COLO668 (cell line): ENCODE data around the gene MGLL.
"Not testable (repeated sequence)": the region's sequence is repeated elsewhere in the genome, so short reads cannot be mapped to it uniquely, and the experiment has no call there.

ENCODE experiments used
- DNase-seq: peaks from one replicate; lab custom pipeline; 2025; ENCODE audit not compliant: unreplicated experiment; lab: John Stamatoyannopoulos, UW

MGLL gene

DNA sequence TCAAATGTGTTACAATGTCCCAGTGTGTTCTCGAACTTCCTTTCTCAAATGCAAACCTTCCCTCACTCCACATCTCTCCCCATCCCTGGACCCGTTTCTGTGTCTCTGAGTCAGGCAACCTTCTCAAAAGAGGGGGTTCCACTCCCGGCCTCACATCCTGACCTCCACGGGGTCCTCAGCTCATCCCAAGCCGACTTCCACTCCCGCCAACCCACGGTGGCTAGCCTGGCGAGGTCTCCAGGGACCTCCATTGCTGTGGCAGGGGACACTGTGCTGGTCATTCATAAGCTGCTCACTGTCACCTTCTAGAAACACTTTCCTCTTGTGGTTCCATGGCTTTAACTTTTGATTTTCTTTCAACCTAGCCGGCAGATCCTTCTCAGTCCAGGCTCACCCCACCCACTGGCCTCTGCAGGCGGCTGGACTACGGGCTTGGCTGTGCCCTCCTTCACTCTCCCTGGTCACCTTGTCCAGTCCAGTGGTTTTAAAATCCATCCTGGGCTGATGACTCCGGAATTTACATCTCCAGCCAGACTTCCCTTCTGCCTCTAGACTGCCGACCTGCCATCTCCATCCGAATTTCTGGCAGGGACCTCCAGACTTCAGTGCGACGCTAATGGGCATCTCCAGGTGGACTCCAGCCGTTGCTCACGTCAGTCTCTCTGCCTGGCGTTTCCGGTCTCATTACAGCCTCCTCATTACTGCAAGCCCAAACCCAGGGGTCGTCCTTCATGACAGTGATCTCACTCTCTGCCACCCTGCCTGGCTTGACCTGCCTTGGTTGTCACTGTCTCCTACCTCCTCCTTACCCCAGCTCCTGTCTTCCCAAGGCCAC, 129.6 kb downstream of the MGLL start:
- DNase-seq = no peak

GRCh38 chr3:127691974-127692373, 130.3 kb downstream of the MGLL start:
- no peak for DNase-seq

DNA sequence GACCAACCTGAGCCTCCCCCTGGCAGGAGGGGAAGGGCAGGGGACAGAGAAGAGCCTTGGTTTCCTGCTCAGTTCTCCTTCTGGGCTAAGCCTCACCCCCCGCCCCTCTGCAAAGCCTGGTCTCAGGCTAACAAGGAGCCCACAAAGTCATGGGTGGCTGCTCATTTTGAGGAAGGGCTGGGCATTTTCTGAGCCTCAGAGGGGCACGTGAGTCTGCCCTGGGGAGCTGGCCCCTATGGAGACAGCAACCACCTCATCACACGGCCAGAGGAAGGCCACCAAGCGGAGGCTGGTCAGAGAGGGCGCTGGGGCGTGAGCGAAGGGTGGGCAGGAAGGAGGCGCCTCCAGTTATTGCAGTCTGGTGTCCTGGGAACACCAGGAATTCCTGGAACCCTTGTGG, 130.8 kb downstream of the MGLL start:
- DNase-seq = no peak

- peak; percentile 13 for DNase-seq
These were observed 131.4 kb downstream of the MGLL start for GRCh38 chr3:127690823-127691452.

DNA sequence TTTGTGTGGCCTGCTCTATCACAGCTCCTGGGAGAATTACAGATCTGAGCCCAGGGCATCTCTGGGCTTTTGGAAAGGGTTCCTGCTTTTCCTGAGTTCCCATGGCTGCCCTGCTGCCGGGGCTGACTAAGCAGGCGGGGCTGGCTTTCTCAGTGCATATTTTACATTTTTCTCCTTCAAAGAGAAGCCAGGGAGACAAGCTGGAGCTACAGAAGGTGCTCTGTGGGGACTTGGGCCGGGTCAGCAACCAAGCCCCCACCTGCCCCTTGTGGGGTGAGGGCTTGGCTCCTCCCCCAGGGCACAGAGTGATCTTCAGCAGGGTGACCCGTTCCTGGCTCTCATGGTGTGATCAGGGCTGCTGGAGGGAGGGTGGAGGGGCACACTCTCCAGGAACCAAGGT, 132.2 kb downstream of the MGLL start:
- no peak for DNase-seq

GRCh38 chr3:127689266-127689860, 133.0 kb downstream of the MGLL start:
- no peak for DNase-seq

GRCh38 chr3:127688416-127689265, 133.7 kb downstream of the MGLL start:
- DNase-seq = no peak

DNA sequence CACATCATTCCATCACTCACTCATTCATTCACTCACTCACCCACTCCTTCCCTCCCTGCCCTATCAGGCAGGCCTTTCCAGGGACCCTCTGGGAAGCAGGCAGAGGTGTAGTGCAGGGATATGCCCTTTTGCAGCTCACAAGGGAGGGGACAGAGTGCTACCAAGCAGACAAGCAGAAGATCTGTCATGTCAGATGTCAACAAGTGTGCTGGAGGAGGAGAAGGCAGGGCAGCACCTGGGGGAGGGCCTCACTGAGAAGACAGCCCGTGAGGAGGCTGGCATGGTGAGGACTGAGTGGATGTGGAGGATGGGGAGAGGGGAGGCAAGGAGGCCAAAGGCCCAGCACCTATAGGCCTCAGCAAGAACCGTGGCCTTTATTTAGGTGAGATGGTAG, 134.3 kb downstream of the MGLL start:
- no peak for DNase-seq

- DNase-seq = no peak
These were observed 135.0 kb downstream of the MGLL start for GRCh38 chr3:127687228-127687737.

- DNase-seq = no peak
These were observed 135.8 kb downstream of the MGLL start for GRCh38 chr3:127686512-127686894.

- DNase-seq = no peak
These were observed 136.4 kb downstream of the MGLL start for GRCh38 chr3:127685708-127686511.

- DNase-seq = peak; percentile 12
These were observed 137.2 kb downstream of the MGLL start for GRCh38 chr3:127684871-127685707.

DNA sequence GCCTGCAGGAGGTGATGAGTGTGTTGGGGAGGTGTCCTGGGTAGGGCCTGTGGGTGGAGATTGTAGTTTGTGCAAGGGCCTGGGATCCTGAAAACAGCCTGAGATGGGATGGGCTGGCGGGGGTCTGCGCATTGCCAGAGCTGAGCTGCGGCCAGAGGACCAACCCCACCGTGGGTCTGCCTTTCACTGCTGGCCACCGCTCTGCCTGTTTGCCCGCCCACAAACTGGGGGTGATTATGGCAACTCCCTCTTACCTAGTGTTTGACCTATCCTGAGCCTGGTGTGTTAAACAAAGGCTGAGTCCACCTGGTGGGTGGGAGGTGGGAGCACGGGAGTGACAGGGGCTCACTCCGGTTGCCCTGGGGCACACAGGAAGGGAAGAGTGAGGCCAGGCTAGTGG, 139.8 kb downstream of the MGLL start:
- no peak for DNase-seq

GRCh38 chr3:127682175-127682554, 140.2 kb downstream of the MGLL start:
- DNase-seq = not testable (repeated sequence)

DNA sequence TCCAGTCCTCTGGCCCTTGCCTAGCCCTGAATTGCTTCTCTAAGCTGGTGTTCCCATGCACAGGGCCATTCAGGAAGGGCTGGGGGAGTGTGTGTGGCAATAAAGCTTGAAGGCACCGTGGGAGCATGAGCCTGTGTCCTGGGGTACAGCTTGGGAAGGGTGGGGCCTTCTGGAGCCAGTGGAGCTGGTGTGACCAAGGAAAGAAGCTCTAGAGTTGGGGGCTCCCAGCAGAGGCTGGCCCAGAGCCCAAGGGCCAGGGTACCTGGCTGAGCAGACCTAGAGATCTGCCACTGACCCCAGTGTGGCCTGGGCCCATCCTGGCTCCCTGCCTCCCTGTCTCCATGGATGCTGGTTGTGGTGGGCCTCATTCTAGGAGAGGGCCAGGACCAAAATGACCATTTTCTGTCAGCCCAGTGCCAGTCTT, 141.5 kb downstream of the MGLL start:
- no peak for DNase-seq

DNA sequence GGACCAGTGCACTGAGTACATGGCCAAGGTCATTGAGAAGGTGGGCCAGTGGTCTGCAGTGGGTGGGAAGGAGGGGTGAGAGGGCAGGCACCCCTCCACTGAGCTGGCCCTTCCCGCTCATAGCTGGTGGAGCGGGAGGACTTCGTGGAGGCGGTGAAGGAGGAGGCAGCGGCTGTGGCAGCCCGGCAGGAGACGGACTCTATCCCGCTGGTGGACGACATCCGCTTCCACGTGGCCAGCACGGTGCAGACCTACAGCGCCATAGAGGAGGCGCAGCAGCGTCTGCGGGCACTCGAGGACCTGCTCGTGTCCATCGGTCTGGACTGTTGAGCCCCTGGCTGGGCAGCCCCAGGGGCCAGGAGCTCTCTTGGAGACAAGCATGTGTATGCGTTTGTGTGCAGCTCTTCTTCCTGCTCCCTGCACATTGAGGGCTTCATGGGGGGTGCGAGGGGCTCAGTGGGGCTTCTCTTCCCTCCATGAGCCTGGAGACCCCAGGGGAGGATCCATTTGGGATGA, 142.1 kb downstream of the MGLL start:
- DNase-seq = no peak

- no peak for DNase-seq
These were observed 142.7 kb downstream of the MGLL start for GRCh38 chr3:127679534-127680145.

DNA sequence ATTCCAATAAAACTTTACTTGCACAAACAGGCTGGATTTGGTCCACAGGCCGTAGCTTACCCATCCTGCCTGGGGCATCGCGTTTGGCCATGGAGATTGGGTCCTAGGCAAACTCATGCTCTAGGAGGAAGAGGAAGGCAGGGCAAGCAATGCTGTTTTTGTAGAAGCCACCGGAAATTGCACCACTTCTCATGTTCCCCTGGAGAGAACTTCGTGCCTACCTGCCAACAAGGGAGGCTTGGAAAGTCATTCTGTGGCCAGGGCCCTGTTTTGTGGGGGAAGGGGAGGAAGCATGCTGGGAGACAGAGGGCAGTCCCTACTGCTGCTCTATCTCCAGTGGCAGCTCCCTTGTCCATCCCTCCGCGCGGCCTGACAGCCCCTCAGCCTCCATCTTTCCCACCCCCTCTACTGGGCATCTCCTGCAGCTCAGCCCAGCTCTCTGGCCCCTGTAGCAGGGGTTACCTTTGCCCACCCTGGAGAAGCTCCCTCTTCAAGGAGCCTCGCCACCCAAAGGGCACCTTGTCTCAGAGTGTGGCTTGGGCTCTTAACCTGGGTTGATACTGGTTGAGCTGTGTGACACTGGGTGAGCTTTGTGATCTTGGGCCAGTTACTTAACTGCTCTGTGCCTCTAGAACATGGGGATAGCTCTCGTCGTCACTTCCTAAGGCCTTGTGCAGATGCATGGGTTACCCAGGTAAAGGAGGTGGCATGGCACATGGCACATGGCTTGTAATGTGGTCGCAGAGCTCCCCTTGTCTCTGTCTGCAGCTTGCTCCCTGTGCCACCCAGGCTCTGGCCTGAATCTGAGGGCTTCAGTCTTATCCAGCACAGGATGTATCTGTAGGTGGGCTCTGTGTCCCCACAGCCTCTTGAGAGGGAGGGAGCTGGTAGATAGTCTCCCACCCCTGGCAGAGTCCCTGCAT, 143.4 kb downstream of the MGLL start:
- DNase-seq = no peak
